ENCODE measurements around the gene P4HA1.

P4HA1 gene

GRCh38 chr10:73094986-73095480 is 1.6 kb downstream of the P4HA1 start:
- in situ Hi-C loops (cut with MboI; ENCODE audit: low sequenced_read_pairs), result no loop called here

GRCh38 chr10:73093922-73094850 is 2.5 kb downstream of the P4HA1 start:
- in situ Hi-C loops (cut with MboI; ENCODE audit: low sequenced_read_pairs), result no loop called here

GRCh38 chr10:73092830-73093229 is 3.8 kb downstream of the P4HA1 start:
- in situ Hi-C loops (cut with MboI; ENCODE audit: low sequenced_read_pairs), result no loop called here

GRCh38 chr10:73088304-73088703 is 8.4 kb downstream of the P4HA1 start:
- in situ Hi-C loops (cut with MboI; ENCODE audit: low sequenced_read_pairs), result no loop called here

GRCh38 chr10:73086816-73087215 is 9.8 kb downstream of the P4HA1 start:
- in situ Hi-C loops (cut with MboI; ENCODE audit: low sequenced_read_pairs), result no loop called here

- in situ Hi-C loops (cut with MboI; ENCODE audit: low sequenced_read_pairs), result no loop called here
Measured at GRCh38 chr10:73084209-73084608, 12.5 kb downstream of the P4HA1 start.

GRCh38 chr10:73083221-73083620 is 13.4 kb downstream of the P4HA1 start:
- in situ Hi-C loops (cut with MboI; ENCODE audit: low sequenced_read_pairs), result no loop called here

- in situ Hi-C loops (cut with MboI; ENCODE audit: low sequenced_read_pairs), result no loop called here
Measured at GRCh38 chr10:73079779-73080541, 16.7 kb downstream of the P4HA1 start.

- in situ Hi-C loops (cut with MboI; ENCODE audit: low sequenced_read_pairs), result no loop called here
Measured at GRCh38 chr10:73076360-73077183, 20.1 kb downstream of the P4HA1 start.

- in situ Hi-C loops (cut with MboI; ENCODE audit: low sequenced_read_pairs), result no loop called here
Measured at GRCh38 chr10:73075829-73076228, 20.8 kb downstream of the P4HA1 start.

- in situ Hi-C loops (cut with MboI; ENCODE audit: low sequenced_read_pairs), result loop anchor here (25.0 kb wide), 1 partner anchor 711 kb away; the partner anchor contains the start of gene DNAJB12
Measured at GRCh38 chr10:73073627-73074026, 23.0 kb downstream of the P4HA1 start.

- in situ Hi-C loops (cut with MboI; ENCODE audit: low sequenced_read_pairs), result loop anchor here (25.0 kb wide), 1 partner anchor 703 kb away; the partner anchor contains the start of gene DNAJB12
Measured at GRCh38 chr10:73065441-73065840, 31.2 kb downstream of the P4HA1 start.

- in situ Hi-C loops (cut with MboI; ENCODE audit: low sequenced_read_pairs), result loop anchor here (25.0 kb wide), 1 partner anchor 699 kb away; the partner anchor contains the start of gene DNAJB12
Measured at GRCh38 chr10:73061743-73062142, 34.9 kb downstream of the P4HA1 start.

- in situ Hi-C loops (cut with MboI; ENCODE audit: low sequenced_read_pairs), result loop anchor here (25.0 kb wide), 1 partner anchor 699 kb away; the partner anchor contains the start of gene DNAJB12
Measured at GRCh38 chr10:73060738-73061635, 35.7 kb downstream of the P4HA1 start.

- in situ Hi-C loops (cut with MboI; ENCODE audit: low sequenced_read_pairs), result loop anchor here (25.0 kb wide), 1 partner anchor 698 kb away; the partner anchor contains the start of gene DNAJB12
Measured at GRCh38 chr10:73060173-73060572, 36.5 kb downstream of the P4HA1 start.

- in situ Hi-C loops (cut with MboI; ENCODE audit: low sequenced_read_pairs), result loop anchor here (25.0 kb wide), 1 partner anchor 696 kb away; the partner anchor contains the start of gene DNAJB12
Measured at GRCh38 chr10:73058057-73058591, 38.5 kb downstream of the P4HA1 start.

- in situ Hi-C loops (cut with MboI; ENCODE audit: low sequenced_read_pairs), result loop anchor here (25.0 kb wide), 1 partner anchor 692 kb away; the partner anchor contains the start of gene DNAJB12
Measured at GRCh38 chr10:73054286-73054685, 42.4 kb downstream of the P4HA1 start.

GRCh38 chr10:73053275-73053674 is 43.4 kb downstream of the P4HA1 start:
- in situ Hi-C loops (cut with MboI; ENCODE audit: low sequenced_read_pairs), result loop anchor here (25.0 kb wide), 1 partner anchor 691 kb away; the partner anchor contains the start of gene DNAJB12
